Activated CD4-positive, alpha-beta T cell treated with anti-CD3 and anti-CD28 coated beads, Interleukin-2, Interleukin-4, amounts not matched to agents 100 ng/mL and 50 ng/mL, durations not matched to agents 16 hours and 8 hours (primary cell): ENCODE measurements around the gene MRPL1.
A peak's percentile ranks its signal among the peaks of the same experiment; 100 is the strongest.
"Not testable (repeated sequence)": the region's sequence is repeated elsewhere in the genome, so short reads cannot be mapped to it uniquely, and the experiment has no call there.

Experiments
- DNase-seq: peaks from one replicate; pipeline ENCODE4 v3.0.0-alpha.2; 2020; ENCODE audit warnings: low spot score

MRPL1 gene

GRCh38 chr4:77982900-77983540 is 120.4 kb downstream of the MRPL1 start:
- DNase-seq = not testable (repeated sequence)

GRCh38 chr4:77983612-77984311 is 121.1 kb downstream of the MRPL1 start:
- not testable (repeated sequence) for DNase-seq

GRCh38 chr4:77989968-77990367 is 127.3 kb downstream of the MRPL1 start:
- DNase-seq = no peak

- no peak for DNase-seq
These were observed 127.8 kb downstream of the MRPL1 start for GRCh38 chr4:77990456-77990855.

- DNase-seq = no peak
These were observed 128.3 kb downstream of the MRPL1 start for GRCh38 chr4:77990904-77991358.

- no peak for DNase-seq
These were observed 130.0 kb downstream of the MRPL1 start for GRCh38 chr4:77992581-77992980.

GRCh38 chr4:77994194-77994721 is 131.6 kb downstream of the MRPL1 start:
- peak; percentile 6 for DNase-seq

GRCh38 chr4:77996076-77996475 is 133.4 kb downstream of the MRPL1 start:
- no peak for DNase-seq

GRCh38 chr4:78001531-78001930 is 138.9 kb downstream of the MRPL1 start:
- no peak for DNase-seq

- no peak for DNase-seq
These were observed 139.6 kb downstream of the MRPL1 start for GRCh38 chr4:78002260-78002659.
